ENCODE measurements around the gene ING3. TPM values are rescaled to one million over a fixed set of nuclear protein-coding genes. Genes with fewer than 3 reads are reported as not detected.
A peak's percentile ranks its signal among the peaks of the same experiment; 100 is the strongest.

The ING3 gene
- total and polyA plus RNA-seq, 2 of the 13 experiments (the other 11 are each of a cell fraction or from before 2014, with no cell fraction given) = 6.9 to 12.8 TPM

DNA sequence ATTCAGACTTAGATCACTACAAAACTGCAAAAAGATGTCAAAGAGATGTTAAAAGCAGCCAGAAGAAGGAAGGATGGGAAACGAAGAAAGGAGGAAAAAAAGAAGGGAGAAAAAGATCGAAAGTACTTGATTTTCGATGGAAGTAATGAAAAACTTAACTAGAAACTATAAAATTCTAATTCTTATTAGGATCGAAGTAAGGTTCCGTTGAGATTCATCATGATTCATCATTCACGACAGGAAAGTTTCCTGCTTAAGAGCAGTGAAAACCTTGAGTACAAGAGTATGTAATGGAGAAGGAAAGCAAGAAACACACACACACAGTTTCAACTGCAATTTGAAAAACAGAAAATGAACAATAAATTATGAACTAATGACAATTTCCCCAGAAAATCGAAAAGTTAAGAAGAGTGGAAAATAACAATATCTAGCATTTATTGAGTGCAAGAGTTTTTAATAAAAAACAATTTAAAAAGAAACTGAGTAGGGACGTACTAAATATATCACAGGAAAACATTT is 1.1 kb upstream of the ING3 start:
- ATAC-seq (no peak), DNase-seq (ENCODE audit: low spot score) (no peak), FAIRE-seq (no peak)
- Histone ChIP-seq H3K27ac (ENCODE audit: extremely low read length, insufficient read depth, low read length) (no peak overlapping the region), H3K4me1 (ENCODE audit: insufficient read depth, low read length) (peaks cover 19% of the 10 kb centered on the region), H3K79me2 (ENCODE audit: insufficient read depth, low read length) (peaks cover 12% of the 10 kb centered on the region), H2AFZ (ENCODE audit: low read length) (peak overlapping the region; percentile 94), H3K36me3 (replicated peaks in 1 of 2; ENCODE audit: control insufficient read depth in 1 of 2, insufficient read depth in 2 of 2, low read length in 2 of 2) (peaks cover 0 to 10% of the 10 kb centered on the region in 2 experiments; a peak in 3 of 5 replicates), H3K4me3 (replicated peaks in 1 of 3; ENCODE audit: insufficient read depth in 1 of 3, low read depth in 2 of 3, low read length in 3 of 3) (peak overlapping the region; percentile 61 to 91 (median 68)), H3K27me3 (ENCODE audit: control insufficient read depth in 1 of 2, insufficient read depth in 2 of 2, low read length in 2 of 2) (no peaks in the 10 kb centered on the region), H4K20me1 (ENCODE audit: insufficient read depth, low read length) (no peaks in the 10 kb centered on the region; the same call in 1 of the 2 replicates), H3K9me3 (ENCODE audit: low read length) (no peaks in the 10 kb centered on the region), H3K9ac (ENCODE audit: insufficient read depth, low read depth, low read length) (peak overlapping the region; percentile 66), H3K4me2 (ENCODE audit: low read depth, low read length) (peak overlapping the region; percentile 77)
- intact Hi-C loops (cut with micrococcal nuclease; ENCODE audit: unreplicated experiment) (no loop called here), in situ Hi-C loops (cut with HindIII; ENCODE audit: extremely low pct_ligation_motif_present, low pct_unique_long_range_greater_than_20kb) (no loop called here)
- no TSS peak for BruUV-seq (replicated peaks)
- TF ChIP-seq ZNF605 (CRISPR knock-in tag; IDR thresholded peaks at IDR 0.05) (no peak), ZSCAN25 (CRISPR knock-in tag; IDR thresholded peaks at IDR 0.05) (no peak), ZSCAN12 (CRISPR knock-in tag; IDR thresholded peaks at IDR 0.05) (no peak), ZNF766 (CRISPR knock-in tag; IDR thresholded peaks at IDR 0.05; ENCODE audit: borderline replicate concordance) (no peak), HIVEP1 (CRISPR knock-in tag; IDR thresholded peaks at IDR 0.05) (no peak), MIXL1 (CRISPR knock-in tag; IDR thresholded peaks at IDR 0.05) (no peak), ATF1 (CRISPR knock-in tag; IDR thresholded peaks at IDR 0.05) (no peak), SNAPC2 (CRISPR knock-in tag; IDR thresholded peaks at IDR 0.05) (no peak), ZNF501 (CRISPR knock-in tag; IDR thresholded peaks at IDR 0.05) (no peak), RBAK (CRISPR knock-in tag; IDR thresholded peaks at IDR 0.05) (no peak), MTF2 (CRISPR knock-in tag; IDR thresholded peaks at IDR 0.05; ENCODE audit: borderline replicate concordance) (no peak), ZNF33B (CRISPR knock-in tag; IDR thresholded peaks at IDR 0.05) (no peak), SUZ12 (IDR thresholded peaks at IDR 0.05; ENCODE audit: low read depth, low read length) (no peak), PHB2 (IDR thresholded peaks at IDR 0.05; ENCODE audit: partially characterized antibody) (no peak), CEBPG (CRISPR knock-in tag; IDR thresholded peaks at IDR 0.05) (no peak), HOXA7 (CRISPR knock-in tag; IDR thresholded peaks at IDR 0.05) (no peak)
- TF ChIP-seq, protein P1, sequence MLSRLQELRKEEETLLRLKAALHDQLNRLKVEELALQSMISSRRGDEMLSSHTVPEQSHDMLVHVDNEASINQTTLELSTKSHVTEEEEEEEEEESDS (CRISPR knock-in tag; IDR thresholded peaks at IDR 0.05; ENCODE audit: borderline replicate concordance) = no peak
- TF ChIP-seq, protein P2, sequence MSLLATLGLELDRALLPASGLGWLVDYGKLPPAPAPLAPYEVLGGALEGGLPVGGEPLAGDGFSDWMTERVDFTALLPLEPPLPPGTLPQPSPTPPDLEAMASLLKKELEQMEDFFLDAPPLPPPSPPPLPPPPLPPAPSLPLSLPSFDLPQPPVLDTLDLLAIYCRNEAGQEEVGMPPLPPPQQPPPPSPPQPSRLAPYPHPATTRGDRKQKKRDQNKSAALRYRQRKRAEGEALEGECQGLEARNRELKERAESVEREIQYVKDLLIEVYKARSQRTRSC (CRISPR knock-in tag; IDR thresholded peaks at IDR 0.05; ENCODE audit: low read depth) = no peak
- TF ChIP-seq, protein P3, sequence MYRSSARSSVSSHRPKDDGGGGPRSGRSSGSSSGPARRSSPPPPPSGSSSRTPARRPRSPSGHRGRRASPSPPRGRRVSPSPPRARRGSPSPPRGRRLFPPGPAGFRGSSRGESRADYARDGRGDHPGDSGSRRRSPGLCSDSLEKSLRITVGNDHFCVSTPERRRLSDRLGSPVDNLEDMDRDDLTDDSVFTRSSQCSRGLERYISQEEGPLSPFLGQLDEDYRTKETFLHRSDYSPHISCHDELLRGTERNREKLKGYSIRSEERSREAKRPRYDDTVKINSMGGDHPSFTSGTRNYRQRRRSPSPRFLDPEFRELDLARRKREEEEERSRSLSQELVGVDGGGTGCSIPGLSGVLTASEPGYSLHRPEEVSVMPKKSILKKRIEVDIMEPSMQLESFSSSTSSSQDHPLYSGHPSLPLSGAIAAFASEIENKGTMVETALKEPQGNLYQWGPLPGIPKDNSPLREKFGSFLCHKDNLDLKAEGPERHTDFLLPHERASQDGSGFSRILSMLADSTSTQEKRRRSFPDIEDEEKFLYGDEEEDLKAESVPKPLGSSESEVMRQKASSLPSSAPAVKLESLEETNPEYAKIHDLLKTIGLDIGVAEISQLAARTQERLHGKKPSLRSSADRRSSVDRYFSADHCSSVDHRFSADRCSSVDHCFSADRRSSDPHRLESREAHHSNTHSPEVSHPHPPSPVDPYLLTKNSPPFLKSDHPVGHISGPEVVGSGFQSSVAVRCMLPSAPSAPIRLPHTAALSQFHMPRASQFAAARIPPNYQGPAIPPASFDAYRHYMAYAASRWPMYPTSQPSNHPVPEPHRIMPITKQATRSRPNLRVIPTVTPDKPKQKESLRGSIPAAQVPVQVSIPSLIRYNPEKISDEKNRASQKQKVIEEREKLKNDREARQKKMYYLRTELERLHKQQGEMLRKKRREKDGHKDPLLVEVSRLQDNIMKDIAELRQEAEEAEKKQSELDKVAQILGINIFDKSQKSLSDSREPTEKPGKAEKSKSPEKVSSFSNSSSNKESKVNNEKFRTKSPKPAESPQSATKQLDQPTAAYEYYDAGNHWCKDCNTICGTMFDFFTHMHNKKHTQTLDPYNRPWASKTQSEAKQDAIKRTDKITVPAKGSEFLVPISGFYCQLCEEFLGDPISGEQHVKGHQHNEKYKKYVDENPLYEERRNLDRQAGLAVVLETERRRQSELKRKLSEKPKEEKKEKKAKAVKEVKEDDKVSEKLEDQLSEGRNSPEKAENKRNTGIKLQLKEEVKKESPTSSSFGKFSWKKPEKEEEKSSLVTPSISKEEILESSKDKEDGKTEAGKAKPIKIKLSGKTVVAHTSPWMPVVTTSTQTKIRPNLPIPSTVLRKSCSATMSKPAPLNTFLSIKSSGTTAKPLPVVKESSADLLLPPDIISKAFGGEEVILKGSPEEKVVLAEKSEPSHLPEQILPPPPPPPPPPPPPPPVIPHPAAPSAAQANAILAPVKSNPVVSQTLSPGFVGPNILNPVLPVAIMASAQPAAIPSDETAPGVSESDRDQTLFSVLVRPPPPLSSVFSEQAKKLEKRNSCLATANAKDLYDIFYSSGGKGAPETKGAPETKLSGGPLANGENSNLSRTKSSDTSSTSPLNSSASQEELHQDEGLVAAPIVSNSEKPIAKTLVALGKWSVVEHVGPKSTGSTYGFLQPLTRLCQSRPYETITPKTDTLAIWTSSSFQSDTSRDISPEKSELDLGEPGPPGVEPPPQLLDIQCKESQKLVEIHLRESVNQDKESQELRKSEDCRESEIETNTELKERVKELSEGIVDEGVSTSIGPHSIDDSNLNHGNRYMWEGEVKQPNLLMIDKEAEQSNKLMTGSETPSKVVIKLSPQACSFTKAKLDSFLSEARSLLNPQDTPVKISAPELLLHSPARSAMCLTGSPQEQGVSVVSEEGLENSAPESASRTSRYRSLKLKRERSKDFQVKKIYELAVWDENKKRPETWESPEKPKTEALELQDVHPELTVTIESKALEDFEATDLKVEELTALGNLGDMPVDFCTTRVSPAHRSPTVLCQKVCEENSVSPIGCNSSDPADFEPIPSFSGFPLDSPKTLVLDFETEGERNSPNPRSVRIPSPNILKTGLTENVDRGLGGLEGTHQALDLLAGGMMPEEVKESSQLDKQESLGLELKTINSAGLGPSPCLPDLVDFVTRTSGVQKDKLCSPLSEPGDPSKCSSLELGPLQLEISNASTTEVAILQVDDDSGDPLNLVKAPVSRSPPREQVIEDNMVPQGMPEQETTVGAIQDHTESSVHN (CRISPR knock-in tag; IDR thresholded peaks at IDR 0.05) = no peak
- ChIA-PET POLR2A (no interaction called here), CTCF (ENCODE audit: low intra/inter-chr PET ratio, low total read pairs) (no interaction called here)
- WGBS (ENCODE audit: low lambda C conversion rate) = 32% methylated on average over 8 of the region's 8 CpGs
